Adrenal gland (tissue), 5 donors: ENCODE measurements around the gene MAGEA3.
"Not testable (repeated sequence)": the region's sequence is repeated elsewhere in the genome, so short reads cannot be mapped to it uniquely, and the experiment has no call there.

ENCODE experiments used
- CTCF ChIP-seq, 6 experiments: fragments of 450-650 bp in 4 of 6; fragments of 200-600 bp in 2 of 6; sonication (generic) in 1 of 6; IDR thresholded peaks; 1 replicate in 5 of 6; 2 replicates in 1 of 6; pipeline versions ENCODE4 v1.5.1 to v1.8.0; 2016 to 2021; ENCODE audit warnings: antibody characterized with exemption in 6 of 6, mild to moderate bottlenecking in 2 of 6, moderate library complexity in 1 of 6
- POLR2A ChIP-seq, 2 donors: fragments of 450-650 bp; IDR thresholded peaks; one replicate each; pipeline ENCODE4 v1.6.1; 2017; ENCODE audit warnings: antibody characterized with exemption in 2 of 2, mild to moderate bottlenecking in 2 of 2, moderate library complexity in 1 of 2
- donor health status: DM: no; HTN: no; CAD: no.

- not testable (repeated sequence) for TF ChIP-seq CTCF, POLR2A (IDR thresholded peaks at IDR 0.05)
Measured at GRCh38 chrX:152709173-152709572, 10.6 kb downstream of the MAGEA3 start, which contains the start of gene CSAG2.
